ENCODE data around the gene NOS3. TPM values are rescaled to one million over a fixed set of nuclear protein-coding genes. Genes with fewer than 3 reads are reported as not detected.
A peak's percentile ranks its signal among the peaks of the same experiment; 100 is the strongest.

The NOS3 gene
- total and polyA plus RNA-seq, 7 donors, result 1.4 to 13.2 (median 5.8) TPM

- peak; percentile 47 for TF ChIP-seq CTCF (IDR thresholded peaks at IDR 0.05)
- Histone ChIP-seq H3K27me3 (ENCODE audit: insufficient read depth in 3 of 3, low read length in 2 of 3) (no peaks in the 10 kb centered on the region), H3K9me3 (no peaks in the 10 kb centered on the region), H3K4me1 (peaks cover 9% of the 10 kb centered on the region), H3K36me3 (ENCODE audit: insufficient read depth in 1 of 2, low read depth in 1 of 2) (peaks cover 0 to 22% of the 10 kb centered on the region in 2 donors), H3K4me3 (peak within 1 kb of the TSS; percentile 82), H3K27ac (peak within 1 kb of the TSS; percentile 88)
- intact Hi-C loops (cut with DNase I), result loop anchor here in 1 of 2 donors (5.0 kb wide), 1 partner anchor 84 kb away; no protein-coding TSS in a partner anchor
- DNase-seq (peak; percentile 96 to 98), ATAC-seq (peak; percentile 93 to 96 (median 94))
- WGBS, 3 donors, result 0 to 1% (median 0%) methylated on average over 53 of the region's 53 CpGs
These were observed 37.5 kb downstream of the NOS3 start, which contains the start of gene ABCB8 for GRCh38 chr7:151028131-151028947. Gene ABCB8 (plus strand): TSS chr7:151028450. CDS start chr7:151028516, 66 bp downstream.

- DNase-seq, result no peak
- Histone ChIP-seq H3K27ac (peak overlapping the region; percentile 88), H3K27me3 (ENCODE audit: insufficient read depth in 3 of 3, low read length in 2 of 3) (no peaks in the 10 kb centered on the region), H3K36me3 (ENCODE audit: insufficient read depth in 1 of 2, low read depth in 1 of 2) (peaks cover 0 to 25% of the 10 kb centered on the region in 2 donors), H3K4me1 (peaks cover 9% of the 10 kb centered on the region), H3K9me3 (no peaks in the 10 kb centered on the region), H3K4me3 (peak overlapping the region; percentile 82)
- ATAC-seq, result peak in 2 of 4 donors; percentile 5 to 18
- WGBS, 3 donors, result 34 to 45% (median 37%) methylated on average over 17 of the region's 17 CpGs
- intact Hi-C loops (cut with DNase I), result loop anchor here in 1 of 2 donors (5.0 kb wide), 1 partner anchor 83 kb away; no protein-coding TSS in a partner anchor
- no peak for TF ChIP-seq CTCF (IDR thresholded peaks at IDR 0.05)
These were observed 38.2 kb downstream of the NOS3 start for GRCh38 chr7:151028948-151029501.

DNA sequence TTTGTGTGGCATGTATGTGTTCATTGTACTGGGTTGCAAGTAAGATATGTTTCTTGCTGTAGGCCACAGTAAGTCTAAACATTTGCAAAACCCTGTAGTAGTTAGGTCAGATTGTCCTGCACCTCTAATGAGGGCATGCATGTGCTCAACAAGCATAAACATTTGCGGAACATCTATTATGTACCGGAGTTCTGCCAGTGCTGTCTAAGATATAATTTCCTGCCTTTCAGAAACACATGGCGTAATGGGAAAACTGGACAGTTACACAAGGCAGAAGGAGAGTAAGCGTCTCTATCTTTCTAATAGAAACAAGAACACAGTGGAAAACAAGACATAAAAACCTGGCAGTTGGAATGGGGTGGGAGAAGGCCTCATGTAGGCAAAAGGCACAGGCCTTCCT lies 40.2 kb downstream of the NOS3 start:
- TF ChIP-seq CTCF (IDR thresholded peaks at IDR 0.05), result no peak
- Histone ChIP-seq H3K4me3 (no peak overlapping the region), H3K27ac (no peak overlapping the region), H3K27me3 (ENCODE audit: insufficient read depth in 3 of 3, low read length in 2 of 3) (no peaks in the 10 kb centered on the region), H3K4me1 (peaks cover 22% of the 10 kb centered on the region), H3K36me3 (ENCODE audit: insufficient read depth in 1 of 2, low read depth in 1 of 2) (peaks cover under 1 to 42% of the 10 kb centered on the region in 2 donors), H3K9me3 (no peaks in the 10 kb centered on the region)
- DNase-seq (no peak), ATAC-seq (no peak)
- 85 to 91% (median 87%) methylated on average over 4 of the region's 4 CpGs for WGBS, 3 donors
- intact Hi-C loops (cut with DNase I), result loop anchor here in 1 of 2 donors (5.0 kb wide), 1 partner anchor 81 kb away; no protein-coding TSS in a partner anchor

DNA sequence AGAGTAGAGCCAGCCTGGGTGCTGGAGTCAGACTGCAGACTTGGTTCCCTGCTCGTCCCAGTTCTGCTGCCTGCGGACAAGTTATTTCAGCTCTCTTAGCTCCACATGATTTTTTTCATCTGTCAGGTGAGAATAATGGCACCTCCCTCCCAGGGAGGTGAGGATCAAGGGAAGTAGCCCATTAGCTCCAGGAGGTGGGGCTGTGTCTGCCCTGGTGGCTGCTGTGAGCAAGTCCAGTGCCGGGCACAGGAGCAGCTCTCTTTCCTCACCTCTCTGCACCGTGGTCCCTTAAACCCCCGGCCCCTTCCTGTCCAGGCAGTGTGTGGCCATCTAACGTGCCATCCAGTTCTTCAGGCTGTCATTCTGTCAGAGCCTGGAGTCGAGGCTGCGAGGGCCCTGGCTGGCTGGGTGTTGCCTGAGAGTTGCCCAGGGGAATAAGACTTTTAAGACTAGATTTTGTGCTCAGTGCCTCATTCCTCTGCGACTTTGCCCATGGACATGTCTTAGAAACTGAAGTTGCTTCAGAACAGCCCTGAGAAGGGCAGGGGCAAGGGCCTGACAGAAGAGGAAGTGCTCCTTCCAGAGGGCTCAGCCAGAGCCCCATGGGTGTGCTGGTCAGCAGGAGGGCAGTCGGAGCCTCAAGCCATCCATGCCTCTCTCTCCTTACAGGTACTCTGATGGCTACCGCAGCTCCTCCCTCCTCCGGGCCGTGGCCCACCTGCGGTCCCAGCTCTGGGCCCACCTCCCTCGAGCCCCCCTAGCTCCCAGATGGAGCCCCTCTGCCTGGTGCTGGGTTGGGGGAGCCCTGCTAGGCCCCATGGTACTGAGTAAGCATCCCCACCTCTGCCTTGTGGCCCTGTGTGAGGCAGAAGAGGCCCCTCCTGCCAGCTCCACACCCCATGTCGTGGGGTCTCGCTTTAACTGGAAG lies 42.4 kb downstream of the NOS3 start:
- Histone ChIP-seq H3K36me3 (ENCODE audit: insufficient read depth in 1 of 2, low read depth in 1 of 2) (peaks cover 6 to 61% of the 10 kb centered on the region in 2 donors), H3K27me3 (ENCODE audit: insufficient read depth in 3 of 3, low read length in 2 of 3) (no peaks in the 10 kb centered on the region), H3K27ac (no peak overlapping the region), H3K9me3 (no peaks in the 10 kb centered on the region), H3K4me3 (no peak overlapping the region), H3K4me1 (peaks cover 22% of the 10 kb centered on the region)
- TF ChIP-seq CTCF (IDR thresholded peaks at IDR 0.05), result no peak
- DNase-seq, result no peak
- 86 to 91% (median 89%) methylated on average over 17 of the region's 17 CpGs for WGBS, 3 donors
- ATAC-seq, result no peak
- intact Hi-C loops (cut with DNase I), result loop anchor here in 1 of 2 donors (5.0 kb wide), 1 partner anchor 79 kb away; no protein-coding TSS in a partner anchor

Measured in psoas muscle (tissue), 8 donors.